OCI-LY3 (cell line): Measurements from ENCODE around the gene DUX4.
"Not testable (repeated sequence)": the region's sequence is repeated elsewhere in the genome, so short reads cannot be mapped to it uniquely, and the experiment has no call there.

ENCODE experiments used
- EZH2phosphoT487 ChIP-seq: fragments of 200-600 bp; shearing (Covaris generic); IDR thresholded peaks from 2 replicates; pipeline ENCODE4 v1.6.1; 2018; ENCODE audit warnings: antibody characterized with exemption, mixed run types, low read depth
- TF ChIP-seq, protein P1 (sequence below): fragments of 200-600, 300-600 bp; sonication (generic); IDR thresholded peaks from 2 replicates; pipeline ENCODE4 v1.5.1; 2014; ENCODE audit warnings: antibody characterized with exemption, low read length, low read depth

- TF ChIP-seq, protein P1, sequence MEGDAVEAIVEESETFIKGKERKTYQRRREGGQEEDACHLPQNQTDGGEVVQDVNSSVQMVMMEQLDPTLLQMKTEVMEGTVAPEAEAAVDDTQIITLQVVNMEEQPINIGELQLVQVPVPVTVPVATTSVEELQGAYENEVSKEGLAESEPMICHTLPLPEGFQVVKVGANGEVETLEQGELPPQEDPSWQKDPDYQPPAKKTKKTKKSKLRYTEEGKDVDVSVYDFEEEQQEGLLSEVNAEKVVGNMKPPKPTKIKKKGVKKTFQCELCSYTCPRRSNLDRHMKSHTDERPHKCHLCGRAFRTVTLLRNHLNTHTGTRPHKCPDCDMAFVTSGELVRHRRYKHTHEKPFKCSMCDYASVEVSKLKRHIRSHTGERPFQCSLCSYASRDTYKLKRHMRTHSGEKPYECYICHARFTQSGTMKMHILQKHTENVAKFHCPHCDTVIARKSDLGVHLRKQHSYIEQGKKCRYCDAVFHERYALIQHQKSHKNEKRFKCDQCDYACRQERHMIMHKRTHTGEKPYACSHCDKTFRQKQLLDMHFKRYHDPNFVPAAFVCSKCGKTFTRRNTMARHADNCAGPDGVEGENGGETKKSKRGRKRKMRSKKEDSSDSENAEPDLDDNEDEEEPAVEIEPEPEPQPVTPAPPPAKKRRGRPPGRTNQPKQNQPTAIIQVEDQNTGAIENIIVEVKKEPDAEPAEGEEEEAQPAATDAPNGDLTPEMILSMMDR: not testable (repeated sequence)
- TF ChIP-seq EZH2phosphoT487: not testable (repeated sequence)
Measured at GRCh38 chr4:190179740-190180094, 6.1 kb downstream of the DUX4 start.
